Measurements from ENCODE around the gene ARFGEF2. TPM values are rescaled to one million over a fixed set of nuclear protein-coding genes. Genes with fewer than 3 reads are reported as not detected.

Gene ARFGEF2
- total and polyA plus RNA-seq, 8 donors = 6.5 to 127 (median 33.6) TPM

DNA sequence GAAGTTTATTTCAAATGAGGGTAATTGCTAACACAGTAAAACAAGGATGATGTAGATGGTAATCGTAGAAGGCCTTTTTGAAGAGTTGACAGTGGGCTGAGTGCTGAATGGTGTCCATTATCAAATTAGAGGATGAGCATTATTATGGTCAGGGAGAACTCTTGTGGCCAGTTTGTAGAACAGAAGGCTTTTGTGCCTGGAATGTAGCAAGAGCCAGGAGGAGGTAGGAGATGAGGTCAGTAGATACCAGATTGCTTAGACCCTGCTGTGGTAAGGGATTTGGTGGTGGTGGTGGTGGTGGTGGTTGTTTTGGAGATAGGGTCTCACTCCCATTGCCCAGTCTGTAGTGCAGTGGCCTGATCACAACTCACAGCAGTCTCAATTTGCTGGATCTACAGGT is 130.8 kb downstream of the ARFGEF2 start:
- no peaks in the 10 kb centered on the region for H3K27me3 ChIP-seq
- TF ChIP-seq POLR2A (IDR thresholded peaks at IDR 0.05) = no peak
- TF ChIP-seq POLR2AphosphoS5 (IDR thresholded peaks at IDR 0.05) = no peak
- no peak for TF ChIP-seq EP300 (IDR thresholded peaks at IDR 0.05)
- TF ChIP-seq, protein P1, sequence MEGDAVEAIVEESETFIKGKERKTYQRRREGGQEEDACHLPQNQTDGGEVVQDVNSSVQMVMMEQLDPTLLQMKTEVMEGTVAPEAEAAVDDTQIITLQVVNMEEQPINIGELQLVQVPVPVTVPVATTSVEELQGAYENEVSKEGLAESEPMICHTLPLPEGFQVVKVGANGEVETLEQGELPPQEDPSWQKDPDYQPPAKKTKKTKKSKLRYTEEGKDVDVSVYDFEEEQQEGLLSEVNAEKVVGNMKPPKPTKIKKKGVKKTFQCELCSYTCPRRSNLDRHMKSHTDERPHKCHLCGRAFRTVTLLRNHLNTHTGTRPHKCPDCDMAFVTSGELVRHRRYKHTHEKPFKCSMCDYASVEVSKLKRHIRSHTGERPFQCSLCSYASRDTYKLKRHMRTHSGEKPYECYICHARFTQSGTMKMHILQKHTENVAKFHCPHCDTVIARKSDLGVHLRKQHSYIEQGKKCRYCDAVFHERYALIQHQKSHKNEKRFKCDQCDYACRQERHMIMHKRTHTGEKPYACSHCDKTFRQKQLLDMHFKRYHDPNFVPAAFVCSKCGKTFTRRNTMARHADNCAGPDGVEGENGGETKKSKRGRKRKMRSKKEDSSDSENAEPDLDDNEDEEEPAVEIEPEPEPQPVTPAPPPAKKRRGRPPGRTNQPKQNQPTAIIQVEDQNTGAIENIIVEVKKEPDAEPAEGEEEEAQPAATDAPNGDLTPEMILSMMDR (IDR thresholded peaks at IDR 0.05) = no peak
- DNase-seq = no peak
- H3K4me1 ChIP-seq = peaks cover 6 to 62% (median 40%) of the 10 kb centered on the region in 4 donors
- no peak overlapping the region for H3K4me3 ChIP-seq
- H3K36me3 ChIP-seq = peaks cover 0 to 9% (median 7%) of the 10 kb centered on the region in 4 donors
- no peaks in the 10 kb centered on the region for H3K9me3 ChIP-seq
- H3K27ac ChIP-seq = no peak overlapping the region
- intact Hi-C loops (cut with DNase I; ENCODE audit: low total_unique reads) = no loop called here
- WGBS, 5 donors = 68 to 94% (median 85%) methylated on average over 1 of the region's 1 CpG

DNA sequence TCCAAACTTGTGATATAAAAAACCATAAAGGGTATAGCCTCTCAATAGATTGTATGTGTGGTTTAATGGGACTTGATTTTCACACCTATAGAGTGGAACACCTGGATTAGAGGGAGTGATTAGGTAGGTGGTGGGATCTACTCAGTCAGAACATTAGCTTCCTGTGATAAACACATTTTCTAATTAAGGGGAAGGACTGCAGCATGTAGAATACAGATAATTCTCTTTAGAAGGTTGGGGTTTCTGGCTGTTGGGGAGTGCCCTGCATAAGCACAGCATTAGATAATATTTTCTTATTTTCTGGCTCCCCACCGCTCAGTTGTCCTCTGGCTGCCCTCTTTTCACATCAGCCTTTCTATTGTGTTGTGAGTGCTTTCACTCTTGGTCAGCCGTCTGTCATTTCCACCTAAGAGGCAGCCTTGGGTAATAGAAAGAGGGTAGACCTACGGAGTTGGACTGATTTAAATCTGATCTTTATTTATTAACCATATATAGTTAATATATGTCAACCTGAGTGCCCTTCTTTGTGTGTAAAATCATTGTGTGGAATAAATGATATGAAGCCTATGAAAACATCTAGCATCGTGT is 132.6 kb downstream of the ARFGEF2 start:
- TF ChIP-seq POLR2A (IDR thresholded peaks at IDR 0.05) (no peak), POLR2AphosphoS5 (IDR thresholded peaks at IDR 0.05) (no peak), EP300 (IDR thresholded peaks at IDR 0.05) (no peak)
- TF ChIP-seq, protein P1 (IDR thresholded peaks at IDR 0.05) = no peak
- Histone ChIP-seq H3K4me1 (peaks cover 0 to 48% (median 26%) of the 10 kb centered on the region in 4 donors), H3K27me3 (no peaks in the 10 kb centered on the region), H3K9me3 (no peaks in the 10 kb centered on the region), H3K4me3 (no peak overlapping the region), H3K27ac (no peak overlapping the region), H3K36me3 (peaks cover under 1 to 21% (median 18%) of the 10 kb centered on the region in 4 donors)
- intact Hi-C loops (cut with DNase I; ENCODE audit: low total_unique reads) = no loop called here
- DNase-seq = peak in 1 of 2 donors; percentile 7
- WGBS, 5 donors = 35 to 60% (median 49%) methylated on average over 4 of the region's 4 CpGs

DNA sequence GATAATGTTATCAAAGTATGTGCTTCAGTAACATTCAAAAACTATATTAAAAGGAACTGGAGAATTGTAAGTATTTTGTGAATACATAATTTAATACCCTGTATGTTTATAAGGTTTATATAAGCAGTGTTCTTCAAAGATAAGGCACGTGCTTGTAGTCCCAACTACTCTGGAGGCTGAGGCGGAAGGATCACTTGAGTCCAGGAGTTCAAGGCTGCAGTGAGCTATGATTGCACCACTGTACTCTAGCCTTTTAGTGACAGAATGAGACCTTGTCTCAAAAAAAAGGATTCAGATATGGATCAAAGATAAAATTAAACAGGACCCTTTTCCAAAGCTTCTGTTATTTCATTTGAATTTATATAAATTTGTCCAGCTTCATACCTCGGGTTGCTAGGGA is 141.8 kb downstream of the ARFGEF2 start:
- Histone ChIP-seq H3K9me3 (no peaks in the 10 kb centered on the region), H3K27me3 (no peaks in the 10 kb centered on the region), H3K4me1 (no peaks in the 10 kb centered on the region), H3K4me3 (no peak overlapping the region), H3K27ac (no peak overlapping the region), H3K36me3 (peaks cover 32 to 94% (median 85%) of the 10 kb centered on the region in 4 donors)
- TF ChIP-seq, protein P1 (IDR thresholded peaks at IDR 0.05) = no peak
- no peak for TF ChIP-seq POLR2AphosphoS5 (IDR thresholded peaks at IDR 0.05)
- TF ChIP-seq EP300 (IDR thresholded peaks at IDR 0.05) = no peak
- no peak for TF ChIP-seq POLR2A (IDR thresholded peaks at IDR 0.05)
- WGBS, 5 donors = 64 to 87% (median 85%) methylated on average over 3 of the region's 3 CpGs
- intact Hi-C loops (cut with DNase I; ENCODE audit: low total_unique reads) = no loop called here
- no peak for DNase-seq

DNA sequence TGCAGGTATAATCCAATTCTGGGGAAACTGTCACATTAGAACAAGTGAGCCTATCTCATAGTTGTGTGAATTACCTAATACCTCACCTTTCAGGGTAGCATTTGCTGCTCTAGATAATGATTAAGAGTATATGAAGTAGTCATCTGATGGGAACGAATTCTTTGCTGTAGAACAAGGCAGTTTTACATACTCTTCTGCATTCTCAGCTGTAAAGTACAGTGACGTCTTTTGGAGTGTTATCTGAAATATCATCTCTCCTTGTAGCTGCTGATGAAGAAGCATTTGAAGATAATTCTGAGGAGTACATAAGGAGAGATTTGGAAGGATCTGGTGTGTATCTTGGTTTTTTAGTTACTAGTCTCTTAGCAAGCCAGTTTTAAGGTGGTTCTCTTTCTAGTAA is 153.0 kb downstream of the ARFGEF2 start:
- Histone ChIP-seq H3K27me3 (no peaks in the 10 kb centered on the region), H3K4me1 (no peaks in the 10 kb centered on the region), H3K9me3 (no peaks in the 10 kb centered on the region), H3K4me3 (no peak overlapping the region), H3K27ac (no peak overlapping the region), H3K36me3 (peaks cover 56 to 100% (median 99%) of the 10 kb centered on the region in 4 donors)
- intact Hi-C loops (cut with DNase I; ENCODE audit: low total_unique reads) = no loop called here
- WGBS, 5 donors = 39 to 91% (median 87%) methylated on average over 2 of the region's 2 CpGs
- no peak for DNase-seq
- TF ChIP-seq, protein P1 (IDR thresholded peaks at IDR 0.05) = no peak
- no peak for TF ChIP-seq EP300 (IDR thresholded peaks at IDR 0.05)
- TF ChIP-seq POLR2AphosphoS5 (IDR thresholded peaks at IDR 0.05) = no peak
- TF ChIP-seq POLR2A (IDR thresholded peaks at IDR 0.05) = no peak

Measured in stomach (tissue), 9 donors.